NT2/D1 (cell line): ENCODE results near the gene C1QTNF5.

Experiments used
- YY1 ChIP-seq: IDR thresholded peaks from 2 replicates; pipeline ENCODE4 v1.6.1; 2011; ENCODE audit not compliant: insufficient read length, insufficient read depth
- ZNF274 ChIP-seq: IDR thresholded peaks from 2 replicates; pipeline ENCODE4 v1.6.1; 2011; ENCODE audit warnings: mild to moderate bottlenecking, low read depth, low read length

GRCh38 chr11:119334174-119334930, 6.3 kb downstream of the C1QTNF5 start, which contains the start of gene RNF26:
- TF ChIP-seq ZNF274 (no peak), YY1 (peak; percentile 84)
